Ramos (cell line): ENCODE results near the gene SPANXA2.
"Not testable (repeated sequence)": the region's sequence is repeated elsewhere in the genome, so short reads cannot be mapped to it uniquely, and the experiment has no call there.

Source experiments
- in situ Hi-C: fragments of 300-500 bp; cut with MboI; formaldehyde crosslinking; loops from one replicate; pipeline ENCODE4 v1.14.3; 2022; ENCODE audit warnings: low sequenced_read_pairs; ENCODE audit not compliant: unreplicated experiment

Gene SPANXA2

GRCh38 chrX:141589408-141589807 is at the start of gene SPANXA2:
Gene SPANXA2 (plus strand): TSS chrX:141589708. CDS start chrX:141589768, 60 bp downstream.
- in situ Hi-C loops, result not testable (repeated sequence)

- in situ Hi-C loops, result not testable (repeated sequence)
Measured at GRCh38 chrX:141542551-141542950, 47.0 kb upstream of the SPANXA2 start.

- in situ Hi-C loops, result not testable (repeated sequence)
Measured at GRCh38 chrX:141584638-141585037, 4.9 kb upstream of the SPANXA2 start, which contains the start of gene SPANXA1. Gene SPANXA1 (minus strand): TSS chrX:141584738. CDS start chrX:141584678, 60 bp downstream.

GRCh38 chrX:141609111-141609510 is 19.6 kb downstream of the SPANXA2 start:
- in situ Hi-C loops, result no loop called here

- in situ Hi-C loops, result no loop called here
Measured at GRCh38 chrX:141619336-141619735, 29.8 kb downstream of the SPANXA2 start.

GRCh38 chrX:141632124-141632523 is 42.6 kb downstream of the SPANXA2 start:
- in situ Hi-C loops, result no loop called here

- in situ Hi-C loops, result no loop called here
Measured at GRCh38 chrX:141638550-141638949, 49.0 kb downstream of the SPANXA2 start.
